Stimulated activated CD4-positive, alpha-beta T cell treated with anti-CD3 and anti-CD28 coated beads, TNF-alpha, amount 100 ng/mL, for 1 hour (primary cell): Measurements from ENCODE around the gene PGAP3.
A peak's percentile ranks its signal among the peaks of the same experiment; 100 is the strongest.

Experiments
- DNase-seq, 3 donors: peaks; one replicate each; pipeline ENCODE4 v3.0.0-alpha.2; 2020; ENCODE audit warnings: low read depth in 3 of 3, low spot score in 1 of 3

Gene PGAP3

DNA sequence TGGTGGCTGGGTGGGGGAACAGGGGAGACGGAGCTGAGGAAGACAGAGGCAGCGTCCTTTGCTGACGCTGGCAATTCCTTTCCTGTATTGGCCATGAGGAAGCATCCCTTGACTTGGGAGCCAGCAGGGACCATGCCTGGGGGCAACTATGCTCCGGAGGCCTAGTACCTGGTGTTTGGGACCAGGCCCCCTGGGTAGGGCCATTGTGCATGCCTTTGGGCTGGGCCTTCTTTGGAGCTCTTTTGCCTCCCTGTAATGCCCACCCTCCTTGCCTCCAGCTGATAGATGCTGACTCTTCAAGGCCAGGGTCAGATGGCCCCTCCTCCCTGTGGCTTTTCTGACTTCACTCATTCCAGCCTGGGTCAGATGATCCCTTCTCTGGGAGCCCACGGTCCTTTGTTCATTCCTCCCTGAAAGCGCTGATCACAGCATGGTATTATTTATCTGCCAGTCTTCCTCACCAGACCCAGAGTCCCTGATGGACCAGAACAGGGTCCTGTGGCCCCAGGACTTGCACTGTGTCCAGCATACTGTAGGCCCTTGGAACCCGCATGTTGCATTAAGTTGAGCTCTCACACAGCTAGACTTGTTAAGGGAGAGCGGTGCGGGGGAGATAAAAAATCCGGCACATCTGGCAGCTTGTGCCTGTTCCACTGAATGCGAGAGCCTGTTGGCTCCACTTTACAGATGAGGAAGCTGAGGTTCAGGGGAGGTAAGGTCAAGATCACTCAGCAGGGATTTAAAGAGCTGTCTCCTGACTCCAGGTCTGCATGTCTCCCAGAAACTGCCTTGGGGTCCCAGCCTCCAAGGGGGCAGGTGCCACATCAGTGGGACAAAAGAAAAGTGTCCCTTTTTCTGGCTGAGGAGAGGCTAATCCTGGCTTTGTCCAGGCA lies 48.0 kb downstream of the PGAP3 start:
- no peak for DNase-seq

DNA sequence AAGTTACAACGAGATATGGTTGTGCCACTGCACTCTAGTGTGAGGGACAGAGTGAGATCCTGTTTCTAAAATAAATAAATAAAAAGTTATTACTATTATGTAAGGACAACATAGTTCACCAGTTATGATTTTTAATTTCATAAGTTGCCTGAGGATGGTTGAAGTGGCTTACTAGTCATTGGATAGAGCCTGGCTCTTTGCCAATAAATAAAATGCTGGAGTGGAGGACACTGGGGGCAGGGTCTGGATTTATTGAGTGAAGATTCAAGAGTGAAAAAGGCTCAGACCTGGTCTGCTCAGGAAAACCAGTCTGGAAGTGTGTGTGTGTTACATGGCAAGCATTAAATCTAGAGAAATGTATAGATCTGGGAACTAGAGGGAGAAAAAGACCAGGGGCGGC lies 48.8 kb downstream of the PGAP3 start:
- no peak for DNase-seq

DNA sequence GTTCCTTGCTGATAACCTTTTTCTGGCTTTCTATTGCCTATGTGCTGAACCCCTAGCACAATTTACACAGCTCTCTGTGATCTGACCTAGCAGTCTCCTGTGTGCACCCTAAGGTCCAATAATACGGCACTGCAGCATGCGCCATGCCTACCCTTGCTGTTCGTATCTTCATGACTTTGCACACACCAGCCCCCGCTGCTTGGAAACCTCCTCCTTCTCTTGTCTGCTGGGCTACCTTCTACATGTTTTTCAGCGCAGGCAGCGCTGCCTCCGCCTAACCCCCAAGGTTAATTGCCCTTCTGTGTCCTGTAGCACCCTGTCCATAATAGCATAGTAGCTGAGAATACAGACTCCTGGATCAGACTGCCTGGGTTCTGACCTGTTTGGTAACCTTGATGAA lies 49.5 kb downstream of the PGAP3 start:
- no peak for DNase-seq

DNA sequence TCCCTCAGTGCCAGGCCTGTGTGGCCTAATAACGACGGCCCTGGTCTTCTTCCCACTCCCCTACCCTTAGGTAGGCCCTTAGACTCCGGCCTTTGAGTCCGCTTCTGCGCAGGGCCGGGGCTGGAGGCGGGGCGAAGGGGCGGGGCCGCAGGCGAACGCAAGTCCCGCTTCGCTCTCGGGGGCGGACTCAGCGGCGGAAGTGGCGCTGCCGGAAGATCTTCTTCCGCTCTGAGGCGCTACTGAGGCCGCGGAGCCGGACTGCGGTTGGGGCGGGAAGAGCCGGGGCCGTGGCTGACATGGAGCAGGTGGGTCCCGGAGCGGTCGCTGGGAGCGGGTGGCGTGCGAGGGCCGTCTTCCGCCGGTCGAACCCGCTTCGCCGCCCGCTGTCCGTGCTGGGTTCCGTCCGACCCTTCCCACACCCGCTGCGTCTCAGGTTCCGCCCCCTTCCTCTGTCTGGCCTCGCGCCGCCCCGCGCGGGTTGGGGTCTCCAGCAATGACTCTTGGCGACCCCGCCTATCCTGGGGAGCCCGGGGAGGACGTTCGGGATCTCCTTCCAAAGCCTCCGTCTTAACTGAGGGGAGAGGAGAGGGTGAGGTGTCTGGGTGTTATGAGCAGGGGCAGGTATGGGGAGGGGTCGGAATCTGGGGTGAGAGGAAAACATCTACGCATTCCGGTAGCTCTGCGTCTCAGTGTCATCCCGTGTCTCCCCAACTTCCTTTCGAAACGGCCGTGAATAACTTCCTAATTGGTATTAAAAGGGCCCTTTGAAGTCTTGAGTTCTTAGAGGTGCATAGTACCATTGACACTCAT lies 50.7 kb downstream of the PGAP3 start, which contains the start of gene STARD3:
TSS of gene STARD3 (plus strand) at position 218 of the 810 bp plus-strand sequence. CDS start 16,388 bp downstream, outside the sequence.
- DNase-seq = peak; percentile 72 to 89 (median 73)

DNA sequence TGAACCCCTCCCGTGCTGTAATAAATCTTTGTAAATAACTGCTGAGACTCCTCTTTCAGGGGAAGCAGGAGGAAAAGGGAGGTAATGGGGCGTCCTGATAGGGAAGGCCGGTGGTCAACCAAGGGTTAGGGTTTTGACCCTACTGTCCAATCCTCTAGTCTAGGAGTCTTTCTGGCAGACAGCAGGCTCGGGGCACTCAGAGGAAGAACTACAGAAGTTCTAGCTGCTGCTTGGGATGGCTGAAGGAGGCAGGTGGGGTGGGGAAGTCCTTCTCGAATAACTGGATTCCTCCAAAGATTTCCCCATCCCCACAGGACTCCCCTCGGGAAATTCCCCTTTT lies 51.3 kb downstream of the PGAP3 start:
- no peak for DNase-seq

DNA sequence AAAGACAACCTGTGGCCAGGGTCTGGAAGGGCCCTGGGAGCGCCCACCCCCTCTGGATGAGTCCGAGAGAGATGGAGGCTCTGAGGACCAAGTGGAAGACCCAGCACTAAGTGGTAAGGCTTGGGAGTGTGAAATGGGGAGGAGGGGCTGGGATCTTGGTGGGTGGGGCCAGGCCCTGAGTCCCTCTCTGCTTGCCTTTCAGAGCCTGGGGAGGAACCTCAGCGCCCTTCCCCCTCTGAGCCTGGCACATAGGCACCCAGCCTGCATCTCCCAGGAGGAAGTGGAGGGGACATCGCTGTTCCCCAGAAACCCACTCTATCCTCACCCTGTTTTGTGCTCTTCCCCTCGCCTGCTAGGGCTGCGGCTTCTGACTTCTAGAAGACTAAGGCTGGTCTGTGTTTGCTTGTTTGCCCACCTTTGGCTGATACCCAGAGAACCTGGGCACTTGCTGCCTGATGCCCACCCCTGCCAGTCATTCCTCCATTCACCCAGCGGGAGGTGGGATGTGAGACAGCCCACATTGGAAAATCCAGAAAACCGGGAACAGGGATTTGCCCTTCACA lies 52.2 kb downstream of the PGAP3 start:
- no peak for DNase-seq

DNA sequence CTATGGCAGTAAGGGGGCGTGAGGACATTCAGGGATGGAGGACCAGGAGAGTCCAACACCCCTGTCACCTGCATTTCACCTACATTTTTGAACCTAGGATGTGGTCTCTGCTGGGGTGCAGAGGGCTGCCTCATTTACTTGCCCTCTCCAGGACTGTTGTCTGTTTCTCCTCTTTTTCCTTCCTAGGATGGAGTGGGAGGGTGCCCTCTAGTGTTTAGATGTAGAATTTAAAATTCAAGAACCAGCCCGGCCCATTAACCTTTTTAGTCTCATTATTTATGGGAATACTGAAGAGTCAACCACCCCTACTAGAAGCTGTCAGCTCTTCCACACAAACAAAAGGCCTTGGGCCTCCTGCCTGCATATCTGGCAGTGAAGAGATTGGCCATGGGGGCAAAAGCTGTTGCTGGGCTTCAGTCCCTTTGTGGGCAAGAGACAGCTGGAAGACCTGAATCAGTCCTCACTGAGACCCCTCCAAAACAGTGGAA lies 53.4 kb downstream of the PGAP3 start:
- DNase-seq = no peak

DNA sequence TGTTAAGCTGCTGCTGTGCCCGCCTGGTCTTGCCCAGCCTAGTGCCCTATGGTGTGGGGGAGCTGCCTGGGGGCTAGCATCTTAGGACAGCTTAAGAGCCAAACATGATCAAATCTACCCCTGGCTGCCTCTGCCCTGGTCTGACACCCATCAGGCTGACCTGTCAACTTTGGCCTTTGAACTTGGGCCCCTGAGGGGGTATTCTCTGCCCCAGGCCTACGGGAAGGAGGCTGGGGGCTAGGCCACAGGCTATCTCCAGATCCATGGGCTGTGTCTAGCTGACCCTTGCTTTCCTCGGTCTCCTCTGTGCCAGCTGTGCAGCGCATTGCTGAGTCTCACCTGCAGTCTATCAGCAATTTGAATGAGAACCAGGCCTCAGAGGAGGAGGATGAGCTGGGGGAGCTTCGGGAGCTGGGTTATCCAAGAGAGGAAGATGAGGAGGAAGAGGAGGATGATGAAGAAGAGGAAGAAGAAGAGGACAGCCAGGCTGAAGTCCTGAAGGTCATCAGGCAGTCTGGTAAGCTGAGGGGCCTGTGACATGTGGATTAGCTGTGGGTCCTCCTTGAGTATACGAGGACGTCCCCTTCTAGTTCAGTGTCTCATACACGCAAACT lies 54.2 kb downstream of the PGAP3 start:
- DNase-seq = no peak

DNA sequence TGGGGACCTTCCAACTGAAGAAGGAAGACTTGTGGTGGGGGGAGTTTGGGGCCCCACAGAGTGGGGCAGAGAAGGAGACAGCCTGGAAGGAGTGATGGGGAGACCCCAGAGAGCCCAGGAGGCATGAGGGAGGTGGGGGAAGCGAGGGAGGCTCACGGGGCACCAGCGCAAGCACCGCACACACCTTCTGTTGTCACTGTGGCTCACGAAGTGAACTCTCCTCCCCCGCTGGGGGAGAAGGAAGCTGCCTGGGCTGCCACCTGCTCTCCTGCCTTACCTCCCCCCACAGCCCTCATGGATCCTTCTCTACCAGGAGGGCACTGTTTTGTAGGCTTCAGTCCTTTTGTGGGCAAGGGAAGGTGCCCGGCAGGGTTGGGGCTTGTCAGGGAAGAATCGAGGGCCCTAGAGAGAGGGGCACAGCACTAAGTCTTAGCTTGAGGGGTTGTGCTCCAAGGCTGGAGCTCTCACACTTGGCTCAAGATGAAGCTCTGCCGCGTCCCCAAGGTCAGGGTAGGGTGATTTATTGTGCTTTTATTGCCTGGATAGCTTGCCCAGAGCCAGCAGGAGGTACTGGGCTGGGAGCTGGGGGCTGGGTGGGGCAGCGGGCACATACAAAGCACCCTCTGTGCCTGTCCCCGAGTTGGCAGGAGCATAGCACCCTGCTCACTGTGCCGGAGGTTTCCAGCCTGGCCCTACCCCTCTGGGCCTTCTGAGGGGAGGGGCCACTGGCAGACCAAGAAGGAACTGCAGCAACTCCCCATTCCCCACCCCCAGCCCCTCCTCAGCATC lies 55.5 kb downstream of the PGAP3 start:
- no peak for DNase-seq

DNA sequence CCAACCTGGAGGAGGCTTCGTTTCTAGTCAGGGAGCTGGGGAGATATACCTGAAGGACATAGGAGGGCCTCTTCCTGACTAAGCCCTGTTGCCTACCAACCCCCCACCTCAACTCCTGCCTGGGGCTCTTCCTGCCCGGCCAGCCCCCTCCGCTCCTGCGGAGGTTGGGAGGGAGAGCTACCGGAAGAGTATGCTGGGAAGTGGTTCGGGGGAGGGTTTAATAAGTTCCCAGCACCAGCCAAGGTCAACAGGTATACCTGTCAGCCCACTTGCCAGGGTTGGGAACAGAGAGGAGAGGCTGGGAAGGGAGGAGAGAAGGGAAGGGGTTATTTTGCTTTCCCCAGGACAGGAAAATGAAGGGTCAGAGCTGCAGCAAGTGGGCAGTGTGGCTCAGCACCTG lies 56.5 kb downstream of the PGAP3 start:
- DNase-seq = no peak

DNA sequence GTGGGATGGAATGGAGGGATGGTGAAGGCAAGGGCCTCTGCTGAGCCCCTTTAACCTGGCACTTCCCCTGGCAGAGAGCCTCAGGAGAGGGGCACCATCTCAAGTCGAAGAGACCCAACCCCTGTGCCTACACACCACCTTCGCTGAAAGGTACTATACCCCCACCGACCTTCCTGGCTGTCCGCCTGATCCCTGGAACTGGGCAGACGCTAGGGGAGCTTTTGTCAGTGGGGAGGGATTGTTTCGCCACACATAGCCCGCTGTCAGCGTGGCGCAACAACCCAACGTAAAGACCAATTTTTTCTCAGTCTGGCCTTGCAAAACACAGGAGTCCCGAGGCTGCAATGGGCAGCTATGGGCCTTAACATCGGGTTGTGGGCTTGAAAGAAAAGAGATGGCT lies 58.0 kb downstream of the PGAP3 start:
- DNase-seq = no peak

DNA sequence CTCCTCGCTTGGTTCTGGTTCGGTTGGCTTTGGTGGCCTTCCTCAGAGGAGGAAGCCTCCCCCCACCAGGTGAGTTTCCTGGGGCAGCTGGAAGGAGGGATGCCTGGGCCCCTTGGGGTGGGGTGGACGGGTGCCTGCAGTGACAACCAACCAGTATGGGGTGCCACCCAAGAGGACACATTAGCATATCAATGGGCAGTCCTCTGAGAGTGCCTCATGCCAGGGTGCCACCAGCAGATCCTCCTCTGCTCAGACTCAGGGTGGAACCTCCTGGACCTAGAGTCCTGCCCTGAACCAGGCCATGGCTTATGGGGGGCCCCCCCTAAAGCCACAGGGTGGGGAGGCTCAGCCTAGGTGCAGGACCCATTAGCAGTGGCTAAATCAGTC lies 58.4 kb downstream of the PGAP3 start:
- DNase-seq = no peak

DNA sequence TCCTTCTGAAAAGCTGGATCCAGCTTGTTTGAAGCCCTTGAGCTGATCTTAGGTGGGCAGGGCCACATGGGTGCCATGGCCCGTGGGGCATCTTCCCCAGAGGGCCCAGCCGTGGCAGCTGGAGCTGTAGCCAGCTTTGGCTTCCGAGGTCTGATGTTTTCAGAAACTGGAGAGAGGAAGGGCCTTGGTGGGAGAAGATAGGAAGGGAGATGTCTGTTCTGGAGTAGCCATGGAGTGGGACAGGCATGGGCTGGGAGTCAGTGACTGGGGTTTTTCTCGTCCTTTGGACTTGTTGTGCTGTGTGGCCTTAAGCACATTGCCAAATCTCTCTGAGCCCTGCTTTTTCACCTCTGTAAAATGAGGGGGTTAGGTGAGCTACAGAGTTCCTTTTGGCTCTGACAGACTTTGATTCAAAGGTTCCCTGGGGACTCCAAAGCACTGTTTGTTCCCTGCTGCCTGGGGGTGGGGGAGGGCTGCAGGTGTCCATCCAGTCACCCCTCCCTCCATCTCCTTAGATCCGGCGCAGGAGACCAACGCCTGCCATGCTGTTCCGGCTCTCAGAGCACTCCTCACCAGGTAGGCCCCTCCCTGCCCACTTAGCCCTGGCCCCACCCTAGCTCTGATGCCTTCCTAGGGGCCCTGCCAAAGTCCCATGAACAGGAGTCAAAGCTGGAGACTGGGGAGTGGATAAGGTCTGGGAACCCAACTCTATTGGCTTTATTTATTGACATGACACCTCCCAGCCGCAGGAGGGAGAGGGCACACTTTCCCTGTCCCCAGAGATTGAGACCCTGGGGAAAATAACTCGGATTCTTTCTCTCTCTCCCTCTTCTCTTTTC lies 59.0 kb downstream of the PGAP3 start:
- DNase-seq = no peak

DNA sequence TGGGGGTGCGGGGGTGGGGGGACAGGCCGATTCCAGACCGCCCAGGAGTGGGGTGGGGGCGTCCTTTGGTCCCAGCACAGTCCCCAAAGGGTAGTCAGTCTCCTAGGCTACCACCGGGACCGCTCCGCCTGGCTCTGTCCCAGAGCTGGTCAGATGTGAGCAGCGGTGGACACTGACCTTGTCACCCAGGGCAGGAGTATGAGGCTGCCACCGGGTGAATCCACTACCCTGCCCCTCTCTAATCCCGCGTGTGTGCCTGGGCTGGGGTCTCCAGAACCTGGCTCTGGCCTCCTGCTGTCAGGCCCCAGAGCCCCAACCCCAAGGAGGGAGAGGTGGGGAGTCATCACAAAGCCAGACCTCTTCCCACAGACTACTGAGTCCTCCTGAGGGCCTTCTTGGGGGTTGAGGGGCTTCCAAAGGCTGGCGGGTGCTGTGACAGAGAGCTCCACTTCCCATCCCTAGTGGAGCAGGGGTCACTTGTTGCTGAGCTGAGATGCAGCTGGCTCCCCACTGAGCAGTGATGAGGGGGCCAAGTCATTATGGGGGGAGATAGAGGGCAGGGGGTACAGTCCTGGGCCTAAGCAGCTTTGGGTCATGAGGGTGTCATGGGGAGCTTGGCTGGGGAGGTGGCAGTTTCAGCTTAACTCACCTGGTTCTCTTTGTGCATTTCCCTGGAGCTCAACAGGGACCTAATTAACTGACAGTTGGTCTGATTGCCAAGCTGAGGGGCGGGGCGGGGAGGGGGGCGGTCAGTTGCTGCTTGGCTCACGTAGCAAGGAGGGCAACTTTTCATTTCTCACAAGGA lies 59.9 kb downstream of the PGAP3 start:
- DNase-seq = no peak

DNA sequence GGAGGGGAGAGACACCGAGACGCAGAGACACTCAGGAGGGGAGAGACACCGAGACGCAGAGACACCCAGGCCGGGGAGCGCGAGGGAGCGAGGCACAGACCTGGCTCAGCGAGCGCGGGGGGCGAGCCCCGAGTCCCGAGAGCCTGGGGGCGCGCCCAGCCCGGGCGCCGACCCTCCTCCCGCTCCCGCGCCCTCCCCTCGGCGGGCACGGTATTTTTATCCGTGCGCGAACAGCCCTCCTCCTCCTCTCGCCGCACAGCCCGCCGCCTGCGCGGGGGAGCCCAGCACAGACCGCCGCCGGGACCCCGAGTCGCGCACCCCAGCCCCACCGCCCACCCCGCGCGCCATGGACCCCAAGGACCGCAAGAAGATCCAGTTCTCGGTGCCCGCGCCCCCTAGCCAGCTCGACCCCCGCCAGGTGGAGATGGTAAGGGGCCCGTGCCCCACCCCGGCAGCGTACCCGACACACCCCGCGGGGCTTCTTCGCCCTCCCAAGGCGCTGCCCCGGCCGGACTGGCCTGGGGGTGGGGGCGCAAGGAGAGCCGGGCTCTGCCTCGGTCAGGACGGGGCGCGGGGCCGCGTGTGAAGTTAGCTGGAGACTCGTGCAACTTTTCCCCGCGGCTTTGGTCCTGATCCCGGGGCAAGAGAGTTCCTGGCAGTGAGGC lies 60.7 kb downstream of the PGAP3 start:
- no peak for DNase-seq

DNA sequence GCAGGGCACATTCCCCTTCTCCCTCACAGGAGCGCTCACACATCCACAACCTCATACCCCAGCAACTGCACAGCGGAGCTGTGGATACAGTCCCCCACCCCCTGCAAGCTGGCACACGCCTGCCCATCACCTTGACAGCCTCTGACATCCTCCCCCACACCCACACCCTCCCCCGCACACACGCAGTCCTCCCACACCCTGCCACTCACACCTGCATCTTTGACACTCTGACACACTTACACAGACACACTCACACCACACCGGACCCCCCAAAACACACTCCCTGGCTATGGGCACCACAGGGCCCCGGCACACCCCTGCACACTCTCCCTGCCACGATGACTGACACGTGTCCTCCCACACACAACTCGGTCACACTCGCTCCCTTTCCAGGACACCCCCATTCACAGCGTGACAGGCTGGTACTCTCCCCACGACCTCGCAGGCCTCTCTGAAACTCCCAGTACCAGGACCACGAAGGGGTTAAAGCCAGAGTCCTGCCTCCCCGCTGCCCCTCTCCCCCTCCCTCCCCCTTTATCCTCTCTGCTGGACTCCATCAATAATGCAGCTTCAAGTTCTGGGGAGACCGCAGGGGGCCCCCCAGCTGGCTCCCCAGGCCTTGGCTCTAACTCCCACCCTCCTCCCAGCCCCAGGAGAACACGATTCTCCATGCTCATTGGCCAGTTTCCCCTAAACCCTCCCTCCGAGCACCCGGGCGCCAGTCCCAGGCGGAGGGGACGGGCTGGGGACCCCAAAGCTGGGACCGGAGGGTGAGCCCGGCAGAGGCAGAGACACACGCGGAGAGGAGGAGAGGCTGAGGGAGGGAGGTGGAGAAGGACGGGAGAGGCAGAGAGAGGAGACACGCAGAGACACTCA lies 61.4 kb downstream of the PGAP3 start, which contains the start of gene PPP1R1B:
TSS of gene PPP1R1B (plus strand) at position 782 of the 876 bp plus-strand sequence. CDS start 441 bp downstream, outside the sequence.
- no peak for DNase-seq

DNA sequence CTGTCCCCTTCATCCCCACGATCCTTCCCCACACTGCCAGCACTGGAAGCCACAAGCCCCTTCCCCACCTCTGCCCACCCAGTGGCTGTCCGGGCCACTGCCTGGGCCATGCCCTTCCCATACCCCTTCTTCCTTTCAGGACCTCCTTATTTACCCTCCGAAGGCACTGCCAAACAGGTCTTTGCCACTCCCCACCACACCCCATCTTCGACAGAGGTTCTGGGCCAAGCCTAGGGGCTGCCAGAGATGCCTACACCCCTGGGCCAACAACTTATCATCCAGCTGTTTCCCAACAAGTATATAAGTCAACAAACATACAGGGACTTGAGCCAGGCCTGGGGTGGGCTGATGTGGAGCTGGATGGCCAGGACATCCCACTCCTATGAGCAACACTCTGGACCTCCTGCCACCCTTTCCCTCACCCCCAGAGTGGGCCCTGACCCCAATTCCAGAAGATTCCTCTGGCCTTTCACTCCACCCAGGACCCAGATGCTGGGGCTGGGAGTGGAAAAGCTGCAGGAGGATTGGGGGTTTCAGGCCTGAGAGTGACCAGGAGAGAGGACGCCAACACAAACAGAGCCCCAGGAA lies 62.6 kb downstream of the PGAP3 start:
- DNase-seq = no peak
